B cell (primary cell): ENCODE results near the gene TSPAN14.

ENCODE experiments used
- CTCF ChIP-seq: fragments of 200-600 bp; IDR thresholded peaks from one replicate; pipeline ENCODE4 v1.8.0; 2022; ENCODE audit warnings: antibody characterized with exemption, mild to moderate bottlenecking
- EZH2 ChIP-seq: IDR thresholded peaks from 2 replicates; pipeline ENCODE4 v1.6.1; 2012; ENCODE audit warnings: borderline replicate concordance, low read depth, mild to moderate bottlenecking, moderate library complexity, low read length; ENCODE audit not compliant: insufficient read depth, poor library complexity, severe bottlenecking

GRCh38 chr10:80501381-80501912, 47.3 kb downstream of the TSPAN14 start:
- TF ChIP-seq CTCF (no peak), EZH2 (no peak)
